HepG2 (cell line): ENCODE measurements around the gene PPP4R1. TPM values are rescaled to one million over a fixed set of nuclear protein-coding genes. Genes with fewer than 3 reads are reported as not detected.
A peak's percentile ranks its signal among the peaks of the same experiment; 100 is the strongest.

Experiments used
- ATAC-seq: fragments of 200-7000 bp; cut with Tn5 transposase; 3 replicates; pipeline ENCODE4 v1.9.1; 2020; ENCODE audit warnings: mild to moderate bottlenecking, moderate library complexity
- BruUV-seq: library from RNA; stranded (reverse); fragments of 400-500 nt; replicated peaks from 2 replicates; lab custom pipeline; 2021; lab: Mats Ljungman, UMichigan
- CTCF ChIA-PET: fragments of 300-600 bp; formaldehyde crosslinking; extraction: SDS; loops from one replicate; lab custom pipeline; 2021; ENCODE audit warnings: low total read pairs, inconsistent platforms, low intra/inter-chr PET ratio; lab: Yijun Ruan, JAX
- POLR2A ChIA-PET: fragments of 350-600 bp; sonication (Branson Sonifier 250); formaldehyde crosslinking; loops from one replicate; lab custom pipeline; 2020; ENCODE audit warnings: antibody characterized with exemption, inconsistent platforms; lab: Yijun Ruan, JAX
- DNase-seq: peaks from one replicate; pipeline ENCODE4 v3.0.0-alpha.2; 2015; ENCODE audit warnings: low spot score
- FAIRE-seq: peaks from 3 replicates; lab custom pipeline; 2011; peaks lifted over from hg19 to GRCh38; lab: Jason Lieb, UNC
- H2AFZ ChIP-seq: one replicate; pipeline ENCODE4 v1.6.1; 2011; ENCODE audit warnings: low read length, inconsistent platforms
- H3K27ac ChIP-seq: fragments of 300-600 bp; 3 replicates; pipeline ENCODE4 v1.8.0; 2011; ENCODE audit warnings: mixed run types, mild to moderate bottlenecking, mixed read lengths, low read length, inconsistent platforms; ENCODE audit not compliant: insufficient read depth; ENCODE audit errors: extremely low read length
- H3K27me3 ChIP-seq, 2 experiments: fragments of 200-600 bp in 1 of 2; 2 replicates in 1 of 2; 3 replicates in 1 of 2; pipeline versions ENCODE4 v1.6.0 to v1.8.0; 2011; ENCODE audit warnings: low read length in 2 of 2, mild to moderate bottlenecking in 2 of 2, moderate library complexity in 2 of 2, inconsistent platforms in 1 of 2; ENCODE audit not compliant: insufficient read depth in 2 of 2, control insufficient read depth in 1 of 2
- H3K36me3 ChIP-seq, 2 experiments: fragments of 200-600 bp in 1 of 2; replicated peaks in 1 of 2; 2 replicates in 1 of 2; 3 replicates in 1 of 2; pipeline versions ENCODE4 v1.5.1 to v1.8.0; 2011; ENCODE audit warnings: low read length in 2 of 2, inconsistent platforms in 1 of 2; ENCODE audit not compliant: insufficient read depth in 2 of 2, control insufficient read depth in 1 of 2
- H3K4me1 ChIP-seq: 2 replicates; pipeline ENCODE4 v1.5.1; 2012; ENCODE audit warnings: low read length, inconsistent platforms; ENCODE audit not compliant: insufficient read depth
- H3K4me2 ChIP-seq: 2 replicates; pipeline ENCODE4 v1.6.0; 2011; ENCODE audit warnings: low read depth, low read length, inconsistent platforms
- H3K4me3 ChIP-seq, 3 experiments: fragments of 200-600 bp in 1 of 3; sonication (generic), shearing (Covaris generic) in 1 of 3; replicated peaks in 1 of 3; 2 replicates each; pipeline ENCODE4 v1.5.1; 2011 to 2016; ENCODE audit warnings: low read length in 3 of 3, inconsistent platforms in 2 of 3, low read depth in 2 of 3, mild to moderate bottlenecking in 2 of 3, control low read depth in 1 of 3, mixed read lengths in 1 of 3; ENCODE audit not compliant: insufficient read depth in 1 of 3
- H3K79me2 ChIP-seq: one replicate; pipeline ENCODE4 v1.6.1; 2011; ENCODE audit warnings: low read length, inconsistent platforms; ENCODE audit not compliant: insufficient read depth
- H3K9ac ChIP-seq: 2 replicates; pipeline ENCODE4 v1.6.0; 2011; ENCODE audit warnings: mild to moderate bottlenecking, low read depth, low read length, inconsistent platforms; ENCODE audit not compliant: insufficient read depth
- H3K9me3 ChIP-seq: 2 replicates; pipeline ENCODE4 v1.5.1; 2012; ENCODE audit warnings: mild to moderate bottlenecking, low read length
- H4K20me1 ChIP-seq: 2 replicates; pipeline ENCODE4 v1.6.0; 2011; ENCODE audit warnings: inconsistent platforms, mild to moderate bottlenecking, low read length, moderate library complexity; ENCODE audit not compliant: insufficient read depth
- GLMP ChIP-seq: sonication (generic); formaldehyde crosslinking; IDR thresholded peaks from 2 replicates; pipeline ENCODE4 v1.9.0; 2021; ENCODE audit warnings: missing genetic modification reagents, mild to moderate bottlenecking, borderline replicate concordance
- IKZF1 ChIP-seq: fragments of 450-650 bp; IDR thresholded peaks from 2 replicates; pipeline ENCODE4 v1.7.1; 2016
- ZBTB2 ChIP-seq: sonication (generic); formaldehyde crosslinking; IDR thresholded peaks from 2 replicates; pipeline ENCODE4 v1.8.0; 2022; ENCODE audit warnings: low read depth, missing genetic modification reagents
- ZNF383 ChIP-seq: sonication (generic); formaldehyde crosslinking; IDR thresholded peaks from 2 replicates; pipeline ENCODE4 v1.4.0; 2020; ENCODE audit warnings: missing genetic modification reagents, mild to moderate bottlenecking, borderline replicate concordance
- ZNF570 ChIP-seq: sonication (generic); formaldehyde crosslinking; IDR thresholded peaks from 2 replicates; pipeline ENCODE4 v1.4.0; 2020; ENCODE audit warnings: mild to moderate bottlenecking, missing genetic modification reagents, borderline replicate concordance
- ZNF572 ChIP-seq: sonication (generic); formaldehyde crosslinking; IDR thresholded peaks from 2 replicates; pipeline ENCODE4 v1.5.1; 2020; ENCODE audit warnings: mild to moderate bottlenecking, missing genetic modification reagents
- ZNF678 ChIP-seq: sonication (generic); formaldehyde crosslinking; IDR thresholded peaks from 2 replicates; pipeline ENCODE4 v1.4.0; 2020; ENCODE audit warnings: mild to moderate bottlenecking, missing genetic modification reagents
- WGBS: methylation state at CpG from one replicate; pipeline ENCODE4 v1.1.6; 2017; ENCODE audit warnings: low lambda C conversion rate; 5-methylcytosine and 5-hydroxymethylcytosine counted together
- in situ Hi-C: cut with HindIII; loops from 2 replicates; pipeline ENCODE4 v1.10.0; 2017; ENCODE audit warnings: low pct_unique_long_range_greater_than_20kb; ENCODE audit not compliant: extremely low pct_ligation_motif_present
- intact Hi-C: fragments of 100-400 bp; cut with micrococcal nuclease; formaldehyde crosslinking; loops from one replicate; pipeline ENCODE4 v1.10.0; 2022; ENCODE audit not compliant: unreplicated experiment
- polyA plus RNA-seq, 8 experiments: library from polyadenylated mRNA; depleted of rRNA in 3 of 8; stranded (reverse) in 7 of 8; unstranded in 1 of 8; fragments of >200 nt; fragmentation: Illumina TruSeq in 4 of 8; extraction: Trizol in 4 of 8; gene quantifications; 2 replicates each; pipeline versions ENCODE4 v1.2.1 to v1.2.3, GENCODE V29; 2011 to 2016; ENCODE audit warnings: low read depth in 4 of 8, missing spikeins in 1 of 8, mixed read lengths in 1 of 8; ENCODE audit not compliant: insufficient read depth in 1 of 8
- total RNA-seq, 5 experiments: library from RNA; depleted of rRNA; stranded (reverse); fragments of >200 nt; fragmentation: Illumina TruSeq; extraction: Trizol; gene quantifications; 2 replicates each; pipeline ENCODE4 v1.2.3, GENCODE V29; 2016; ENCODE audit warnings: low read depth in 1 of 5

PPP4R1 gene
- total and polyA plus RNA-seq, 2 of the 13 experiments (the other 11 are each of a cell fraction or from before 2014, with no cell fraction given) = 66.5 to 72.4 TPM

- Histone ChIP-seq H3K9me3 (no peaks in the 10 kb centered on the region), H3K27me3 (no peaks in the 10 kb centered on the region), H2AFZ (no peak overlapping the region), H3K4me2 (no peak overlapping the region), H3K4me3 (no peak overlapping the region), H3K36me3 (peaks cover 10 to 63% of the 10 kb centered on the region in 2 experiments), H3K27ac (no peak overlapping the region), H3K9ac (no peak overlapping the region), H3K79me2 (no peaks in the 10 kb centered on the region), H3K4me1 (no peaks in the 10 kb centered on the region; the same call in 1 of the 2 replicates), H4K20me1 (peaks cover 2% of the 10 kb centered on the region; the same call in 1 of the 2 replicates)
- in situ Hi-C loops = no loop called here
- no peak for DNase-seq
- TSS peak; percentile 7 for BruUV-seq
- no peak for ATAC-seq
- POLR2A ChIA-PET = no interaction called here
- intact Hi-C loops = loop anchor here (10.0 kb wide), 1 partner anchor 205 kb away; no protein-coding TSS in a partner anchor
- WGBS = 80% methylated on average over 3 of the region's 3 CpGs
- CTCF ChIA-PET = no interaction called here
- no peak for TF ChIP-seq ZNF570 (CRISPR knock-in tag)
- TF ChIP-seq ZBTB2 (CRISPR knock-in tag) = no peak
- no peak for TF ChIP-seq ZNF572 (CRISPR knock-in tag)
- no peak for TF ChIP-seq ZNF678 (CRISPR knock-in tag)
- no peak for TF ChIP-seq ZNF383 (CRISPR knock-in tag)
- no peak for TF ChIP-seq IKZF1
- no peak for TF ChIP-seq GLMP (CRISPR knock-in tag)
- FAIRE-seq = no peak
These were observed 44.1 kb downstream of the PPP4R1 start for GRCh38 chr18:9570255-9570654.
